K562 (cell line): Measurements from ENCODE around the gene REM2. TPM values are rescaled to one million over a fixed set of nuclear protein-coding genes. Genes with fewer than 3 reads are reported as not detected.

Experiments
- ADNP ChIP-seq: fragments of 200-800 bp; sonication (Bioruptor generic); IDR thresholded peaks from 2 replicates; pipeline ENCODE4 v1.6.1; 2016; ENCODE audit warnings: missing genetic modification characterization, missing compliant biosample characterization
- BCL6 ChIP-seq: fragments of 250-450 bp; sonication (Bioruptor Pico); IDR thresholded peaks from 2 replicates; pipeline ENCODE4 v1.4.0; 2020
- ELF1 ChIP-seq: fragments of 200-800 bp; sonication (Bioruptor generic); IDR thresholded peaks from 2 replicates; pipeline ENCODE4 v1.6.1; 2016; ENCODE audit warnings: missing genetic modification characterization, missing compliant biosample characterization
- FOSL1 ChIP-seq: fragments of 200-800 bp; sonication (Bioruptor generic); conservative IDR thresholded peaks from 2 replicates; pipeline ENCODE4 v1.6.1; 2016; ENCODE audit warnings: missing genetic modification characterization, missing compliant biosample characterization
- FOXA1 ChIP-seq: fragments of 450-650 bp; IDR thresholded peaks from 2 replicates; pipeline ENCODE4 v1.6.1; 2016; ENCODE audit warnings: mild to moderate bottlenecking, borderline replicate concordance
- FOXP1 ChIP-seq: sonication (generic); formaldehyde crosslinking; IDR thresholded peaks from 2 replicates; pipeline ENCODE4 v1.8.0; 2022; ENCODE audit warnings: mild to moderate bottlenecking, missing genetic modification reagents
- HNRNPK ChIP-seq: fragments of 200-400 bp; formaldehyde crosslinking; IDR thresholded peaks from one replicate; pipeline ENCODE4 v1.6.1; 2018; ENCODE audit warnings: mild to moderate bottlenecking, low read depth, low read length; ENCODE audit not compliant: poor library complexity, severe bottlenecking
- JUN ChIP-seq, 2 experiments: sonication (generic) in 1 of 2; formaldehyde crosslinking in 1 of 2; IDR thresholded peaks; 2 replicates each; pipeline versions ENCODE4 v1.6.1 to v1.8.0; 2012 to 2022; ENCODE audit warnings: borderline replicate concordance in 2 of 2, mild to moderate bottlenecking in 2 of 2, improper control_type of control experiment in 1 of 2, low read depth in 1 of 2, low read length in 1 of 2, missing genetic modification reagents in 1 of 2
- MAFK ChIP-seq: IDR thresholded peaks from 2 replicates; pipeline ENCODE4 v1.6.1; 2011; ENCODE audit warnings: low read length, improper control_type of control experiment
- MAZ ChIP-seq, 2 experiments: fragments of 450-650 bp in 1 of 2; sonication (generic) in 1 of 2; formaldehyde crosslinking; IDR thresholded peaks in 1 of 2; conservative IDR thresholded peaks in 1 of 2; 2 replicates each; pipeline versions ENCODE4 v1.4.0 to v1.5.0; 2020; ENCODE audit warnings: mild to moderate bottlenecking in 1 of 2, missing genetic modification reagents in 1 of 2
- NEUROD1 ChIP-seq: fragments of 150-350 bp; IDR thresholded peaks from 2 replicates; pipeline ENCODE4 v1.6.1; 2014; ENCODE audit warnings: borderline replicate concordance, low read length, low read depth; ENCODE audit not compliant: partially characterized antibody
- NFRKB ChIP-seq: fragments of 450-650 bp; IDR thresholded peaks from 2 replicates; pipeline ENCODE4 v1.6.1; 2016; ENCODE audit warnings: low read depth
- NR3C1 ChIP-seq: sonication (generic); formaldehyde crosslinking; IDR thresholded peaks from 2 replicates; pipeline ENCODE4 v1.8.1; 2022; ENCODE audit warnings: missing genetic modification reagents
- PHB2 ChIP-seq: fragments of 450-650 bp; IDR thresholded peaks from 2 replicates; pipeline ENCODE4 v1.6.1; 2017; ENCODE audit warnings: low read depth
- POLR2AphosphoS5 ChIP-seq: IDR thresholded peaks from 2 replicates; pipeline ENCODE4 v1.6.1; 2011; ENCODE audit warnings: mild to moderate bottlenecking, low read depth, low read length, moderate library complexity; ENCODE audit not compliant: control insufficient read depth, insufficient read depth
- RB1 ChIP-seq: fragments of 450-650 bp; IDR thresholded peaks from 2 replicates; pipeline ENCODE4 v1.6.1; 2017; ENCODE audit warnings: low read depth, mild to moderate bottlenecking
- RFX5 ChIP-seq: IDR thresholded peaks from 2 replicates; pipeline ENCODE4 v1.6.1; 2011; ENCODE audit warnings: low read depth, mild to moderate bottlenecking, improper control_type of control experiment, low read length
- SIN3B ChIP-seq: fragments of 450-650 bp; IDR thresholded peaks from 2 replicates; pipeline ENCODE4 v1.6.1; 2017; ENCODE audit warnings: low read depth, mild to moderate bottlenecking, moderate library complexity
- SIRT6 ChIP-seq: IDR thresholded peaks from one replicate; pipeline ENCODE4 v1.6.1; 2012; ENCODE audit warnings: low read depth, mild to moderate bottlenecking, control low read depth, inconsistent platforms, low read length, moderate library complexity
- SRSF1 ChIP-seq: fragments of 200-400 bp; formaldehyde crosslinking; IDR thresholded peaks from 2 replicates; pipeline ENCODE4 v1.6.1; 2017; ENCODE audit warnings: mild to moderate bottlenecking, low read depth, low read length, moderate library complexity
- TBP ChIP-seq: optimal IDR thresholded peaks from 2 replicates; pipeline ENCODE3; 2011; ENCODE audit warnings: low read depth, low read length, improper control_type of control experiment
- TEAD2 ChIP-seq: fragments of 450-650 bp; IDR thresholded peaks from 2 replicates; pipeline ENCODE4 v1.6.1; 2016; ENCODE audit warnings: missing genetic modification characterization, control low read depth, missing compliant biosample characterization
- TRIM25 ChIP-seq: fragments of 450-650 bp; IDR thresholded peaks from 2 replicates; pipeline ENCODE4 v1.7.0; 2016; ENCODE audit warnings: borderline replicate concordance
- U2AF1 ChIP-seq: fragments of 200-400 bp; formaldehyde crosslinking; optimal IDR thresholded peaks from 2 replicates; pipeline ENCODE3; 2017; ENCODE audit warnings: mild to moderate bottlenecking, low read depth, low read length, moderate library complexity
- YY1 ChIP-seq, 3 experiments: IDR thresholded peaks; 2 replicates each; pipeline ENCODE4 v1.6.1; 2011; ENCODE audit warnings: low read length in 2 of 3, mild to moderate bottlenecking in 2 of 3, moderate library complexity in 2 of 3, borderline replicate concordance in 1 of 3, control low read depth in 1 of 3, low read depth in 1 of 3; ENCODE audit not compliant: insufficient read depth in 3 of 3, insufficient replicate concordance in 2 of 3, control insufficient read depth in 1 of 3, insufficient read length in 1 of 3; ENCODE audit errors: extremely low read depth in 1 of 3
- ZFX ChIP-seq: sonication (generic); formaldehyde crosslinking; IDR thresholded peaks from 2 replicates; pipeline ENCODE4 v1.8.0; 2022; ENCODE audit warnings: mild to moderate bottlenecking, missing genetic modification reagents, moderate library complexity
- ZNF436 ChIP-seq: fragments of 250-450, 450-650 bp; sonication (Bioruptor Pico); formaldehyde crosslinking; IDR thresholded peaks from 2 replicates; pipeline ENCODE4 v1.7.0; 2020; ENCODE audit warnings: mild to moderate bottlenecking
- ZNF696 ChIP-seq: fragments of 250-450 bp; sonication (Bioruptor Pico); conservative IDR thresholded peaks from 2 replicates; pipeline ENCODE4 v1.4.0; 2020; ENCODE audit warnings: mild to moderate bottlenecking, moderate library complexity
- polyA plus RNA-seq, 8 experiments: library from polyadenylated mRNA; depleted of rRNA in 4 of 8; stranded (reverse) in 5 of 8; unstranded in 3 of 8; fragments of >200 nt; fragmentation: Nextera tagmentation in 2 of 8; fragmentation: Illumina TruSeq in 1 of 8; extraction: Ambion mirVana in 2 of 8; extraction: Trizol in 1 of 8; gene quantifications; 2 replicates each; pipeline versions ENCODE4 v1.2.1 to v1.2.3, GENCODE V29; 2011 to 2014; ENCODE audit warnings: inconsistent platforms in 1 of 8, missing spikeins in 1 of 8
- total RNA-seq, 7 experiments: library from RNA; depleted of rRNA in 6 of 7; stranded (reverse); fragments of >200 nt in 6 of 7; fragmentation: Illumina TruSeq in 2 of 7; extraction: Trizol in 2 of 7; gene quantifications; 2 replicates each; pipeline versions ENCODE4 v1.2.1 to v1.2.3, GENCODE V29; 2011 to 2021; ENCODE audit warnings: low replicate concordance in 1 of 7

REM2 gene
- total and polyA plus RNA-seq, 9 of the 15 experiments (the other 6 are each of a cell fraction or from before 2014, with no cell fraction given) = 0.18 to 1.0 (median 0.38) TPM

GRCh38 chr14:22872033-22872832 is 10.8 kb upstream of the REM2 start (continued):
- TF ChIP-seq JUN (IDR thresholded peaks at IDR 0.05; ENCODE audit: borderline replicate concordance, low read depth, low read length) (0 out of 2 replicates have a peak, but pooled peaks have one; percentile 22), JUN (CRISPR knock-in tag; IDR thresholded peaks at IDR 0.05; ENCODE audit: borderline replicate concordance) (no peak), YY1 (IDR thresholded peaks at IDR 0.05; ENCODE audit: borderline replicate concordance in 1 of 3, control insufficient read depth in 1 of 3, extremely low read depth in 1 of 3, insufficient read depth in 3 of 3, insufficient read length in 1 of 3, insufficient replicate concordance in 2 of 3, low read depth in 1 of 3, low read length in 2 of 3) (peak in 2 of 3 experiments; percentile 37 to 72), FOSL1 (tag) (peak; percentile 3; the same call in 1 of the 2 replicates), FOXP1 (no peak), PHB2 (no peak), NR3C1 (CRISPR knock-in tag) (no peak), SIRT6 (no peak), ADNP (no peak), RB1 (peak; percentile 61), MAZ (CRISPR knock-in tag; conservative IDR thresholded peaks at IDR 0.05 in 1 of 2, IDR thresholded peaks at IDR 0.05 in 1 of 2) (peak; percentile 10 to 62; a peak in 3 of 4 replicates), SIN3B (no peak), BCL6 (CRISPR knock-in tag) (no peak), ZNF696 (CRISPR knock-in tag) (no peak), TEAD2 (tag) (no peak), MAFK (peak; percentile 43; the same call in 1 of the 2 replicates), NFRKB (no peak), ELF1 (tag) (no peak), NEUROD1 (peak; percentile 43), HNRNPK (no peak), TRIM25 (no peak), ZFX (CRISPR knock-in tag) (peak; percentile 11; the same call in 1 of the 2 replicates), U2AF1 (peak; percentile 12), POLR2AphosphoS5 (peak; percentile 54; the same call in 1 of the 2 replicates), FOXA1 (no peak), SRSF1 (no peak), ZNF436 (no peak), TBP (peak; percentile 41), RFX5 (no peak)
